HG03280 (cell line): ENCODE results near the gene RASSF3.
"Not testable (repeated sequence)": the region's sequence is repeated elsewhere in the genome, so short reads cannot be mapped to it uniquely, and the experiment has no call there.

Experiments
- ATAC-seq: cut with Tn5 transposase; IDR thresholded peaks from one replicate; pipeline ENCODE4 v1.9.1; 2021; ENCODE audit warnings: mild to moderate bottlenecking, moderate library complexity; ENCODE audit not compliant: unreplicated experiment

Gene RASSF3

GRCh38 chr12:64688715-64689114 is 78.4 kb downstream of the RASSF3 start:
- ATAC-seq, result no peak

- ATAC-seq, result not testable (repeated sequence)
Measured at GRCh38 chr12:64690236-64690635, 79.9 kb downstream of the RASSF3 start.

GRCh38 chr12:64691227-64691794 is 81.0 kb downstream of the RASSF3 start:
- no peak for ATAC-seq

- no peak for ATAC-seq
Measured at GRCh38 chr12:64691795-64692583, 81.7 kb downstream of the RASSF3 start.

- ATAC-seq, result no peak
Measured at GRCh38 chr12:64694130-64695040, 84.1 kb downstream of the RASSF3 start.

- ATAC-seq, result no peak
Measured at GRCh38 chr12:64695550-64695949, 85.3 kb downstream of the RASSF3 start.

- ATAC-seq, result no peak
Measured at GRCh38 chr12:64696080-64696741, 85.9 kb downstream of the RASSF3 start.

- ATAC-seq, result no peak
Measured at GRCh38 chr12:64699504-64700115, 89.3 kb downstream of the RASSF3 start.

- ATAC-seq, result no peak
Measured at GRCh38 chr12:64700532-64700931, 90.2 kb downstream of the RASSF3 start.

- ATAC-seq, result no peak
Measured at GRCh38 chr12:64701283-64701682, 91.0 kb downstream of the RASSF3 start.

GRCh38 chr12:64706306-64706705 is 96.0 kb downstream of the RASSF3 start:
- no peak for ATAC-seq

- ATAC-seq, result no peak
Measured at GRCh38 chr12:64706857-64707256, 96.6 kb downstream of the RASSF3 start.

- ATAC-seq, result no peak
Measured at GRCh38 chr12:64707362-64707761, 97.1 kb downstream of the RASSF3 start.

- ATAC-seq, result no peak
Measured at GRCh38 chr12:64707926-64708325, 97.6 kb downstream of the RASSF3 start.

- no peak for ATAC-seq
Measured at GRCh38 chr12:64709429-64709828, 99.1 kb downstream of the RASSF3 start.

- ATAC-seq, result no peak
Measured at GRCh38 chr12:64713376-64713775, 103.1 kb downstream of the RASSF3 start.

GRCh38 chr12:64714551-64714968 is 104.3 kb downstream of the RASSF3 start:
- ATAC-seq, result peak; percentile 81

GRCh38 chr12:64716371-64716770 is 106.1 kb downstream of the RASSF3 start:
- ATAC-seq, result no peak

- ATAC-seq, result no peak
Measured at GRCh38 chr12:64716839-64717455, 106.7 kb downstream of the RASSF3 start.

- no peak for ATAC-seq
Measured at GRCh38 chr12:64718649-64719048, 108.4 kb downstream of the RASSF3 start.
